Neutrophil (primary cell): ENCODE measurements around the gene RASGEF1B.
A peak's percentile ranks its signal among the peaks of the same experiment; 100 is the strongest.

Experiments used
- H3K27ac ChIP-seq: fragments of 200-600 bp; sonication (generic); 2 replicates; pipeline ENCODE4 v1.5.1; 2016; ENCODE audit warnings: mild to moderate bottlenecking, moderate library complexity
- H3K27me3 ChIP-seq: fragments of 200-600 bp; sonication (generic); 2 replicates; pipeline ENCODE4 v1.6.0; 2016; ENCODE audit warnings: mild to moderate bottlenecking
- H3K36me3 ChIP-seq: fragments of 200-600 bp; sonication (generic); 2 replicates; pipeline ENCODE4 v1.5.1; 2017
- H3K4me1 ChIP-seq, 2 experiments: fragments of 200-600 bp in 1 of 2; sonication (generic) in 1 of 2; 1 replicate in 1 of 2; 2 replicates in 1 of 2; pipeline versions ENCODE4 v1.5.1 to v1.6.1; 2013 to 2016; ENCODE audit warnings: low read depth in 1 of 2, low read length in 1 of 2, mild to moderate bottlenecking in 1 of 2, moderate library complexity in 1 of 2; ENCODE audit not compliant: control insufficient read depth in 1 of 2, insufficient read depth in 1 of 2
- H3K4me3 ChIP-seq, 2 experiments: fragments of 200-600 bp in 1 of 2; sonication (generic) in 1 of 2; 1 replicate in 1 of 2; 2 replicates in 1 of 2; pipeline ENCODE4 v1.5.1; 2013 to 2016; ENCODE audit warnings: low read depth in 1 of 2, low read length in 1 of 2, mild to moderate bottlenecking in 1 of 2, moderate library complexity in 1 of 2
- H3K9me3 ChIP-seq: fragments of 200-600 bp; sonication (generic); 2 replicates; pipeline ENCODE4 v1.5.1; 2016
- TF ChIP-seq, protein P1 (sequence below): fragments of 200-600 bp; sonication (generic); IDR thresholded peaks from 2 replicates; pipeline ENCODE4 v1.5.1; 2016; ENCODE audit warnings: antibody characterized with exemption

RASGEF1B gene

GRCh38 chr4:81498046-81498445 is 26.3 kb upstream of the RASGEF1B start:
- TF ChIP-seq, protein P1, sequence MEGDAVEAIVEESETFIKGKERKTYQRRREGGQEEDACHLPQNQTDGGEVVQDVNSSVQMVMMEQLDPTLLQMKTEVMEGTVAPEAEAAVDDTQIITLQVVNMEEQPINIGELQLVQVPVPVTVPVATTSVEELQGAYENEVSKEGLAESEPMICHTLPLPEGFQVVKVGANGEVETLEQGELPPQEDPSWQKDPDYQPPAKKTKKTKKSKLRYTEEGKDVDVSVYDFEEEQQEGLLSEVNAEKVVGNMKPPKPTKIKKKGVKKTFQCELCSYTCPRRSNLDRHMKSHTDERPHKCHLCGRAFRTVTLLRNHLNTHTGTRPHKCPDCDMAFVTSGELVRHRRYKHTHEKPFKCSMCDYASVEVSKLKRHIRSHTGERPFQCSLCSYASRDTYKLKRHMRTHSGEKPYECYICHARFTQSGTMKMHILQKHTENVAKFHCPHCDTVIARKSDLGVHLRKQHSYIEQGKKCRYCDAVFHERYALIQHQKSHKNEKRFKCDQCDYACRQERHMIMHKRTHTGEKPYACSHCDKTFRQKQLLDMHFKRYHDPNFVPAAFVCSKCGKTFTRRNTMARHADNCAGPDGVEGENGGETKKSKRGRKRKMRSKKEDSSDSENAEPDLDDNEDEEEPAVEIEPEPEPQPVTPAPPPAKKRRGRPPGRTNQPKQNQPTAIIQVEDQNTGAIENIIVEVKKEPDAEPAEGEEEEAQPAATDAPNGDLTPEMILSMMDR, result no peak
- Histone ChIP-seq H3K27ac (no peak overlapping the region), H3K4me1 (peaks cover 8 to 10% of the 10 kb centered on the region in 2 experiments)

DNA sequence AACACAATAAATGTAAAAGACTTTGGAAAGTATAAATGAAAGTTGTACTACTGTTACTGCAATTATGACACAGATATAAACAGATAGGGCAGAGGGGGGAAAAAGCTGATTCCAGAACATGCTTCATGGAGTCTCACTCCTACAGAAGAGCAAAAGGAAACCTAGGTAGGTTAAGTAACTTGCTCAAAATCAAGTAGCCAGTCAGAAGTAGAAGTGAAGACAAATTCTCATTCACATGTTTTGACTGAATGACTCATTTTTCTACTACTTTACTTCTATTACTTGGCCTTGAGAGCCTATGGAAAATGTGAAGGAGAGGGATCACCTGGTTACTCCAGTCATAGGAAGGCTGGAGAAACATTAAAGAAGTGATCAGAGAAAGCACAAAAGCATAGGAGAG is 23.6 kb upstream of the RASGEF1B start:
- Histone ChIP-seq H3K27ac (no peak overlapping the region), H3K4me3 (no peak overlapping the region), H3K36me3 (no peaks in the 10 kb centered on the region), H3K4me1 (peaks cover 33 to 36% of the 10 kb centered on the region in 2 experiments), H3K9me3 (no peaks in the 10 kb centered on the region), H3K27me3 (peaks cover 30% of the 10 kb centered on the region)
- TF ChIP-seq, protein P1, result no peak

More at GRCh38 chr4:81498046-81498445, 26.3 kb upstream of the RASGEF1B start:
- Histone ChIP-seq H3K36me3 (no peaks in the 10 kb centered on the region), H3K4me3 (no peak overlapping the region), H3K27me3 (peaks cover 45% of the 10 kb centered on the region), H3K9me3 (no peaks in the 10 kb centered on the region)

- H3K36me3 ChIP-seq, result no peaks in the 10 kb centered on the region
- H3K4me3 ChIP-seq, result no peak overlapping the region
- H3K27ac ChIP-seq, result no peak overlapping the region
- H3K4me1 ChIP-seq, result peaks cover 36 to 37% of the 10 kb centered on the region in 2 experiments
- TF ChIP-seq, protein P1, result no peak
- peaks cover 21% of the 10 kb centered on the region for H3K27me3 ChIP-seq
- H3K9me3 ChIP-seq, result no peaks in the 10 kb centered on the region
These were observed 22.3 kb upstream of the RASGEF1B start for GRCh38 chr4:81494031-81494431.

DNA sequence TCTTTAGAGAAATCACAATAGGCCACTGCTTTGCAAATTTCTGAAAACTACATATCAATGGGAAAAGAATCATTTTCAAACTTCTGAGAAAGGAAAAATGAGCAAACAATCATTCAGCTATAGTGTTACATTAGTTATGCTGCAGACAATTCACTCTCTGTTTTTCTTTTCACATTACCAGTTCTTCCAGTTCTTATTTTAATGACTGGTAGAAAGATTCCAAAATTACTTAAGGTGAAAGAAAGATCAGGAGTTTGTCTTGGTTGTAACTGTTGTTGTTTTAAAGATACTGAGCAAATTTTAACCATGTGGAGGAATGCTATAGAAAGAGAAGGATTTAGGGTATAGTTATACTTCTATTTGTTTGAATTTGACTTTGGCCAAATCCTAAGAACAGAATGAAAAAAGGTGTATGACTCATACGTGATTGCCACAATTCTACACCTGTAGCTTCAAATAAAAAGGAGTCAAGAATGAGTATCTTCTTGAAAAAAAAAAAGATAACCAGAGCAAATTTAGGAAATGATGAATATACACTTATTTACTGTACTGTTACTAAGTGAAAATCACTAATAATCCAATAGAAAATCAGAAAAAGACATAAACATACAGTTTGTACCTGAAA is 21.0 kb upstream of the RASGEF1B start:
- no peaks in the 10 kb centered on the region for H3K36me3 ChIP-seq
- no peak overlapping the region for H3K4me3 ChIP-seq
- TF ChIP-seq, protein P1, result no peak
- no peaks in the 10 kb centered on the region for H3K9me3 ChIP-seq
- H3K4me1 ChIP-seq, result peaks cover 36 to 37% of the 10 kb centered on the region in 2 experiments
- H3K27me3 ChIP-seq, result peaks cover 8% of the 10 kb centered on the region
- H3K27ac ChIP-seq, result peak overlapping the region; percentile 48

DNA sequence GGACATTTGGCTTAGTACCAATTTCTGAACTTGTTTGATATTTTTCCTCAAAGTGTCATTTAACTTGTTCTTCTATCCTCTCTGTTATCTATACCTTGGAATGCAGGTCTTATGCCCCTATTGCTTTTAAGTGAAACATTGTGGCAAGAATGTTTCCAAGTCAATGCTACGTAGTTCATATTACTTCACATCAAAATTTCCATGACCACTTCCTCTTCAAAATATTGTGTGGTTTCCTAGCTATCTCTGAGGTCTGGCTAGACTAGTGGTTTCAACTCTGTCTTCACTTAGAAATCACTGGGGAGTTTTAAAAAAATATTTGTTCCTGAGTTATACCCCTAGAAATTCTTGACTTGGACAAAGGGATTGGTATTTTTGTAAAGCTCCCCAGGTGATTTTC is 20.2 kb upstream of the RASGEF1B start:
- H3K9me3 ChIP-seq, result no peaks in the 10 kb centered on the region
- TF ChIP-seq, protein P1, result no peak
- peaks cover 11% of the 10 kb centered on the region for H3K27me3 ChIP-seq
- no peaks in the 10 kb centered on the region for H3K36me3 ChIP-seq
- H3K27ac ChIP-seq, result peak overlapping the region; percentile 48
- no peak overlapping the region for H3K4me3 ChIP-seq
- H3K4me1 ChIP-seq, result peaks cover 36 to 37% of the 10 kb centered on the region in 2 experiments
